Ishikawa (cell line): ENCODE data around the gene CDC45.

Experiments
- CEBPB ChIP-seq: IDR thresholded peaks from 2 replicates; pipeline ENCODE4 v1.6.1; 2012
- CREB1 ChIP-seq: IDR thresholded peaks from 2 replicates; pipeline ENCODE4 v1.6.1; 2012; ENCODE audit warnings: low read depth
- EP300 ChIP-seq: IDR thresholded peaks from 2 replicates; pipeline ENCODE4 v1.6.1; 2012; ENCODE audit warnings: borderline replicate concordance
- REST ChIP-seq: IDR thresholded peaks from 2 replicates; pipeline ENCODE4 v1.6.1; 2012; ENCODE audit warnings: low read depth, mild to moderate bottlenecking
- YY1 ChIP-seq: IDR thresholded peaks from 2 replicates; pipeline ENCODE4 v1.6.1; 2012; ENCODE audit warnings: low read depth
- TF ChIP-seq, protein P1 (sequence below): IDR thresholded peaks from 2 replicates; pipeline ENCODE4 v1.6.1; 2012
- TF ChIP-seq, protein P2 (sequence below): IDR thresholded peaks from 2 replicates; pipeline ENCODE4 v1.6.1; 2012

GRCh38 chr22:19525666-19526065 is 45.9 kb downstream of the CDC45 start:
- TF ChIP-seq YY1 (no peak), REST (no peak), CEBPB (no peak), CREB1 (no peak), EP300 (no peak)
- TF ChIP-seq, protein P1, sequence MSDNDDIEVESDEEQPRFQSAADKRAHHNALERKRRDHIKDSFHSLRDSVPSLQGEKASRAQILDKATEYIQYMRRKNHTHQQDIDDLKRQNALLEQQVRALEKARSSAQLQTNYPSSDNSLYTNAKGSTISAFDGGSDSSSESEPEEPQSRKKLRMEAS: no peak
- TF ChIP-seq, protein P2, sequence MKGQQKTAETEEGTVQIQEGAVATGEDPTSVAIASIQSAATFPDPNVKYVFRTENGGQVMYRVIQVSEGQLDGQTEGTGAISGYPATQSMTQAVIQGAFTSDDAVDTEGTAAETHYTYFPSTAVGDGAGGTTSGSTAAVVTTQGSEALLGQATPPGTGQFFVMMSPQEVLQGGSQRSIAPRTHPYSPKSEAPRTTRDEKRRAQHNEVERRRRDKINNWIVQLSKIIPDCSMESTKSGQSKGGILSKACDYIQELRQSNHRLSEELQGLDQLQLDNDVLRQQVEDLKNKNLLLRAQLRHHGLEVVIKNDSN: no peak
